ENCODE data around the gene ARHGAP15. TPM values are rescaled to one million over a fixed set of nuclear protein-coding genes. Genes with fewer than 3 reads are reported as not detected.

ARHGAP15 gene
- polyA plus RNA-seq, 1 donor, result 16.4 TPM

- no CpG with 5 or more reads among the region's 4 CpGs for WGBS (ENCODE audit: insufficient coverage, low lambda C conversion rate)
- no peak for DNase-seq
- no peaks in the 10 kb centered on the region for H3K27me3 ChIP-seq (ENCODE audit: control insufficient read depth, insufficient read depth, low read length)
- no peak overlapping the region for H3K4me3 ChIP-seq (ENCODE audit: low read length)
- H3K36me3 ChIP-seq (ENCODE audit: control insufficient read depth, insufficient read depth, low read length), result no peaks in the 10 kb centered on the region
- no peaks in the 10 kb centered on the region for H3K4me1 ChIP-seq (ENCODE audit: control insufficient read depth, insufficient read depth, low read length)
- no peak overlapping the region for H3K27ac ChIP-seq (ENCODE audit: low read length)
- H3K9me3 ChIP-seq (ENCODE audit: control insufficient read depth, low read depth, low read length), result no peaks in the 10 kb centered on the region
Observed at GRCh38 chr2:143261986-143262385, 132.8 kb downstream of the ARHGAP15 start.

GRCh38 chr2:143262389-143262788 is 133.2 kb downstream of the ARHGAP15 start:
- WGBS (ENCODE audit: insufficient coverage, low lambda C conversion rate), result 100% methylated on average over 1 of the region's 4 CpGs
- Histone ChIP-seq H3K27me3 (ENCODE audit: control insufficient read depth, insufficient read depth, low read length) (no peaks in the 10 kb centered on the region), H3K4me3 (ENCODE audit: low read length) (no peak overlapping the region), H3K27ac (ENCODE audit: low read length) (no peak overlapping the region), H3K4me1 (ENCODE audit: control insufficient read depth, insufficient read depth, low read length) (no peaks in the 10 kb centered on the region), H3K36me3 (ENCODE audit: control insufficient read depth, insufficient read depth, low read length) (no peaks in the 10 kb centered on the region), H3K9me3 (ENCODE audit: control insufficient read depth, low read depth, low read length) (no peaks in the 10 kb centered on the region)
- DNase-seq, result no peak

- no peaks in the 10 kb centered on the region for H3K9me3 ChIP-seq (ENCODE audit: control insufficient read depth, low read depth, low read length)
- no peaks in the 10 kb centered on the region for H3K27me3 ChIP-seq (ENCODE audit: control insufficient read depth, insufficient read depth, low read length)
- no peak overlapping the region for H3K27ac ChIP-seq (ENCODE audit: low read length)
- no peaks in the 10 kb centered on the region for H3K36me3 ChIP-seq (ENCODE audit: control insufficient read depth, insufficient read depth, low read length)
- no peaks in the 10 kb centered on the region for H3K4me1 ChIP-seq (ENCODE audit: control insufficient read depth, insufficient read depth, low read length)
- 90% methylated on average over 2 of the region's 2 CpGs for whole genome bisulfite sequencing (ENCODE audit: insufficient coverage, low lambda C conversion rate)
- no peak overlapping the region for H3K4me3 ChIP-seq (ENCODE audit: low read length)
- no peak for DNase-seq
Observed at GRCh38 chr2:143263066-143263625, 133.9 kb downstream of the ARHGAP15 start.

- no peak overlapping the region for H3K27ac ChIP-seq (ENCODE audit: low read length)
- no peaks in the 10 kb centered on the region for H3K27me3 ChIP-seq (ENCODE audit: control insufficient read depth, insufficient read depth, low read length)
- no peaks in the 10 kb centered on the region for H3K9me3 ChIP-seq (ENCODE audit: control insufficient read depth, low read depth, low read length)
- no peak for DNase-seq
- no peaks in the 10 kb centered on the region for H3K36me3 ChIP-seq (ENCODE audit: control insufficient read depth, insufficient read depth, low read length)
- no peaks in the 10 kb centered on the region for H3K4me1 ChIP-seq (ENCODE audit: control insufficient read depth, insufficient read depth, low read length)
- no peak overlapping the region for H3K4me3 ChIP-seq (ENCODE audit: low read length)
- WGBS (ENCODE audit: insufficient coverage, low lambda C conversion rate), result no CpG with 5 or more reads among the region's 2 CpGs
Observed at GRCh38 chr2:143264851-143265250, 135.6 kb downstream of the ARHGAP15 start.

GRCh38 chr2:143279672-143280071 is 150.5 kb downstream of the ARHGAP15 start:
- H3K4me1 ChIP-seq (ENCODE audit: control insufficient read depth, insufficient read depth, low read length), result no peaks in the 10 kb centered on the region
- H3K36me3 ChIP-seq (ENCODE audit: control insufficient read depth, insufficient read depth, low read length), result no peaks in the 10 kb centered on the region
- no peak for DNase-seq
- H3K27me3 ChIP-seq (ENCODE audit: control insufficient read depth, insufficient read depth, low read length), result no peaks in the 10 kb centered on the region
- H3K9me3 ChIP-seq (ENCODE audit: control insufficient read depth, low read depth, low read length), result no peaks in the 10 kb centered on the region
- no peak overlapping the region for H3K4me3 ChIP-seq (ENCODE audit: low read length)
- no peak overlapping the region for H3K27ac ChIP-seq (ENCODE audit: low read length)

- Histone ChIP-seq H3K4me1 (ENCODE audit: control insufficient read depth, insufficient read depth, low read length) (no peaks in the 10 kb centered on the region), H3K9me3 (ENCODE audit: control insufficient read depth, low read depth, low read length) (no peaks in the 10 kb centered on the region), H3K36me3 (ENCODE audit: control insufficient read depth, insufficient read depth, low read length) (no peaks in the 10 kb centered on the region), H3K27me3 (ENCODE audit: control insufficient read depth, insufficient read depth, low read length) (no peaks in the 10 kb centered on the region), H3K27ac (ENCODE audit: low read length) (no peak overlapping the region), H3K4me3 (ENCODE audit: low read length) (no peak overlapping the region)
- 100% methylated on average over 1 of the region's 3 CpGs for WGBS (ENCODE audit: insufficient coverage, low lambda C conversion rate)
- no peak for DNase-seq
Observed at GRCh38 chr2:143280097-143280757, 151.0 kb downstream of the ARHGAP15 start.

GRCh38 chr2:143282684-143283083 is 153.5 kb downstream of the ARHGAP15 start:
- Histone ChIP-seq H3K9me3 (ENCODE audit: control insufficient read depth, low read depth, low read length) (no peaks in the 10 kb centered on the region), H3K4me1 (ENCODE audit: control insufficient read depth, insufficient read depth, low read length) (no peaks in the 10 kb centered on the region), H3K4me3 (ENCODE audit: low read length) (no peak overlapping the region), H3K27me3 (ENCODE audit: control insufficient read depth, insufficient read depth, low read length) (no peaks in the 10 kb centered on the region), H3K36me3 (ENCODE audit: control insufficient read depth, insufficient read depth, low read length) (no peaks in the 10 kb centered on the region), H3K27ac (ENCODE audit: low read length) (no peak overlapping the region)
- no peak for DNase-seq
- 100% methylated on average over 2 of the region's 6 CpGs for WGBS (ENCODE audit: insufficient coverage, low lambda C conversion rate)

- Histone ChIP-seq H3K9me3 (ENCODE audit: control insufficient read depth, low read depth, low read length) (no peaks in the 10 kb centered on the region), H3K4me3 (ENCODE audit: low read length) (no peak overlapping the region), H3K4me1 (ENCODE audit: control insufficient read depth, insufficient read depth, low read length) (no peaks in the 10 kb centered on the region), H3K36me3 (ENCODE audit: control insufficient read depth, insufficient read depth, low read length) (no peaks in the 10 kb centered on the region), H3K27ac (ENCODE audit: low read length) (no peak overlapping the region), H3K27me3 (ENCODE audit: control insufficient read depth, insufficient read depth, low read length) (no peaks in the 10 kb centered on the region)
- DNase-seq, result peak in 1 of 2 donors; percentile 16
- WGBS (ENCODE audit: insufficient coverage, low lambda C conversion rate), result 48% methylated on average over 5 of the region's 7 CpGs
Observed at GRCh38 chr2:143284087-143284675, 155.0 kb downstream of the ARHGAP15 start.

GRCh38 chr2:143289025-143289424 is 159.8 kb downstream of the ARHGAP15 start:
- H3K27ac ChIP-seq (ENCODE audit: low read length), result no peak overlapping the region
- H3K36me3 ChIP-seq (ENCODE audit: control insufficient read depth, insufficient read depth, low read length), result no peaks in the 10 kb centered on the region
- H3K4me1 ChIP-seq (ENCODE audit: control insufficient read depth, insufficient read depth, low read length), result no peaks in the 10 kb centered on the region
- H3K9me3 ChIP-seq (ENCODE audit: control insufficient read depth, low read depth, low read length), result no peaks in the 10 kb centered on the region
- DNase-seq, result no peak
- no peak overlapping the region for H3K4me3 ChIP-seq (ENCODE audit: low read length)
- no peaks in the 10 kb centered on the region for H3K27me3 ChIP-seq (ENCODE audit: control insufficient read depth, insufficient read depth, low read length)

- H3K36me3 ChIP-seq (ENCODE audit: control insufficient read depth, insufficient read depth, low read length), result no peaks in the 10 kb centered on the region
- H3K4me3 ChIP-seq (ENCODE audit: low read length), result no peak overlapping the region
- WGBS (ENCODE audit: insufficient coverage, low lambda C conversion rate), result 84% methylated on average over 5 of the region's 5 CpGs
- no peak for DNase-seq
- H3K27me3 ChIP-seq (ENCODE audit: control insufficient read depth, insufficient read depth, low read length), result no peaks in the 10 kb centered on the region
- H3K27ac ChIP-seq (ENCODE audit: low read length), result no peak overlapping the region
- no peaks in the 10 kb centered on the region for H3K4me1 ChIP-seq (ENCODE audit: control insufficient read depth, insufficient read depth, low read length)
- no peaks in the 10 kb centered on the region for H3K9me3 ChIP-seq (ENCODE audit: control insufficient read depth, low read depth, low read length)
Observed at GRCh38 chr2:143290221-143290620, 161.0 kb downstream of the ARHGAP15 start.

GRCh38 chr2:143294068-143294467 is 164.8 kb downstream of the ARHGAP15 start:
- no peaks in the 10 kb centered on the region for H3K36me3 ChIP-seq (ENCODE audit: control insufficient read depth, insufficient read depth, low read length)
- no peak for DNase-seq
- H3K4me1 ChIP-seq (ENCODE audit: control insufficient read depth, insufficient read depth, low read length), result no peaks in the 10 kb centered on the region
- H3K4me3 ChIP-seq (ENCODE audit: low read length), result no peak overlapping the region
- 100% methylated on average over 1 of the region's 1 CpG for WGBS (ENCODE audit: insufficient coverage, low lambda C conversion rate)
- H3K27me3 ChIP-seq (ENCODE audit: control insufficient read depth, insufficient read depth, low read length), result no peaks in the 10 kb centered on the region
- H3K27ac ChIP-seq (ENCODE audit: low read length), result no peak overlapping the region
- no peaks in the 10 kb centered on the region for H3K9me3 ChIP-seq (ENCODE audit: control insufficient read depth, low read depth, low read length)

All from large intestine (tissue), 3 donors.